GM19099 (cell line): ENCODE results near the gene EGFLAM.

Source experiments
- POLR2A ChIP-seq: IDR thresholded peaks from 3 replicates; pipeline ENCODE4 v1.6.1; 2011; ENCODE audit warnings: low read depth; ENCODE audit not compliant: insufficient read length; ENCODE audit errors: extremely low read depth

EGFLAM gene

DNA sequence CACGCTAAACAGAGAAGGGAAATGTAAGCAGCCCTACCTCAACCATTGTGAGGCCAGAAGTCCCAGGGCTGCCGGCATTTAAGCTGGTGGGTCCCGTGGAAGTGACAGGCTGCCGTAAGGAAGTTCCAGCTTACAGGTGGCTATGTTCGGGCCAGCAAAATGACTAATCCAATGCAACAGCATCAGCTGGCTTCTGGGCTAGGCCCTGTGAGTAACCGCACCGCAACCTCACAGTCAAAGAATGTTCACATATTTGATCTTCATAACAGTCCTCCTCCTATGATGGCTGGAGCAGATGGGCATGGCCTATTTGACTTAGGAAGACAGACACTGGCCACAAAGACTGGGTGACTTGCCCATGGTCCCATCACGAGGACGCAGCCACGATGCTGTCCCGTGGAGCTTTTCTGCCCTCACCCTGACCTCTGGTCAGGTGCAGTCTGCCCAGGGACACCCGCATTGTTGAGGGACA is 209.9 kb downstream of the EGFLAM start:
- TF ChIP-seq POLR2A = no peak

DNA sequence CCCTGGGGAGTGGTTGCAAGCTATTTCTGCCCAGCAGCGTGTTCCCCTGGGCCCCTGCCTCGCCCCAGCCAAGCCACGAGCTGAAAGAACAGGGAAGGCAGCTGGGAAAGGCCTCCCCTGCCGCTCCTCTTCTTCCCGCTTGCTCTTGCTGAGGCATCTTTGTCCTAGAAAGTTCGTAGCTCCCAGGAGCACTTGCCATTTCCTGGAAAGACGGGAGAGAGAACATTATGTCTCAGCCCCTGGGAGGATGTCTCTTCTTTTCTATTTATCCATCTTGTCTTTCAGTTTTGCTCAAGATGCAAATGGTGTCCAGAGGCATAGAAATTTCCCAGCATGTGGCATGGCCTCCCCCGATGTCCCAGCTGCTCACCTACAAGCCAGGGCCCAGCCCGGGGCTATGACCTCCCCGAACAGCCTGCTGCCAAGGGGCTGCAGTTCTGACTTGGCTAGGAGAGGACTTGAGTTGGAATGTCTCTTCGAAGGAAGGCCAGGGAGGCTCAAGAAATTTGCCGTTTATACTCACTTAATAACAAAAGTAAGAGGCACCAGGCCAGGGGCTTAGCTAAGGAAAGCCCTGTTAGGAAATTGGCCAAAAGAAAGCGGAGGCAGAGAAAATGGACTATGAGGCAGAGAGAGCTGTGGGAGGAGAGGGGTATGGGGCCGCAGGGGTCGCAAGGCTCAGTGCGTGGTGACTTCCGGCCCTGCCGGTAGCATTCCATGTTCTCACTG is 210.8 kb downstream of the EGFLAM start:
- no peak for TF ChIP-seq POLR2A

DNA sequence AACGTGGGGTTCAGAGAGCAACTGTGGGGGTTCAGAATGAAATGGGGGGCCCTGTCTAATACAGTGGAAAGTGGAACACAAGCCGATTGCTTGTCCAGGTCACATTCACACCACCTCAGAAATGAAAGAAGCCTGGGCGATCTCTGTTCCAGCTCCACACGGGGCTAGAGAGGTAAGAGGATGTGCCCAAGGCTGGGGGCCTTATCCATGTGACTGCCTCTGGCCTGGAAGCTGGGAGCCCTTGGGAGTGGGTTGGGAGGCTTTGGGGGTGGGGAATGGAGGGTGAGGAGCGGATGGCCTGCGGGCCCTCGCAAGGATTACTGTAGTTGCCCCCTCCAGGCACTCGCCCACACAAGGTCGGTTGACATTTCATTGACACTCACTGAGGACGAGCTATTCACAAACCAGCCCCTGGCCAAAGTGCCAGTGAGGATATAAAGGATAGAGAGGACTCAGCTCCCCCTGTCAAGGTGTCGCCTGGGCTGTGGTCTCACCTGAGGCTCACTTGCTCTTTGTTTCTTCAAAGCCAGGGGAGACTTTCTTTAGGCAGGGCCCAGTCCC is 211.4 kb downstream of the EGFLAM start:
- TF ChIP-seq POLR2A = no peak

DNA sequence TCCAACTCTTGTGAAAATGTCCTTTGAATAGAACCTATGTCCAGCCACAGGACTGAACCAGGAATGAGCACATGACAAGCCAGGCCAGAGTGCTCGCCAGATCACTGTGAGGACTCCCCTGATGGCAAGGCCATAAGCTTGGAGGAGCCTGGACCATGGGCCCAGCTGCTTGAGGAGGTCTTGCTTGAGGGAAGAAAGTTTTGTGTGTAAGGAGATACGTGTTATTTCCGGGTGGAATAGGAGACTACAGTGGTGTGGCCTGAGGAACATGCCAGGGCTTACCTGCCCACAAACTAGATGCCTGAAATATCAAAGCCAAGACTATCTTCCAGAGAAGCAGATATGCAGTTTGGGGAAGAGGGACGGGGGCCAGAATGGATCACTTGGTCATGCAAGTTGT is 213.3 kb downstream of the EGFLAM start:
- TF ChIP-seq POLR2A = no peak

DNA sequence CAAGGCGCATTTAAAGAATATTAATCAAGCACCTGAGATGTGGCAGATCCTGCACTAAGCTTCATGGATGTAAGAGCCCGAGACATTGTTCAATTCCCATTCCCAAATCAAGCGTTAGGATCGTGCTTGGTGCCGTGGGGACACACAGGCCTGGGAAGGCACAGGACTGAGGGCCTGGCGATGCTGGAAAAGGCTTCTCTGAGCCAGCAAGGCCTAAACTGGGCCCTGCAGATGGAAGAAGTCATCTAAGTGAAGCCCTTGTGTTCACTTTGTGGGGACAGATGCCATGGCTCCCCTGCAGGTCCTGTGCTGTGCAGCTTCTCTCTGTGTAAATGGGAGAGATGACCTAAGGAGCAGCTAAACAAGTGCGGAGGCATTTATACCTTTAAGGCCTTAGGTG is 214.2 kb downstream of the EGFLAM start:
- no peak for TF ChIP-seq POLR2A

DNA sequence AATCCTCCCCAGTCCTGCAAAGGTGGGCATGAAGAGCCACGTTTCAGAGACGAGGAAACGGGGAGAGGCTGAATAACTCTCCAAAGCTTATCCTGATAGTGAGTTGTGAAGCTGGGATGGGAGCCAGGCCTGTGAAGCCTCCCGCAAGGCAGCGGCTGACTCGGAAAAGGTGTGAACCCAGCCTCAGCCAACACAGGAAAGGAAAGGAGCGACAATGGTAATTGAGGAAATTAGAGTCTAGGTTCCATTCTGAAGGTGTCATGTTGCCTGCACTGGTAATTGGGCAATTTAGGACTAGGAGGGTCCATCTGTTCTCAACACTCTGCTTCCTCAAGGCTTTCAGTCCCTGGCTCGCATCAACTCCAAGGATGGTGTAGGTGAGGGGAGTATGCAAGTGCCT is 214.6 kb downstream of the EGFLAM start:
- TF ChIP-seq POLR2A = no peak

DNA sequence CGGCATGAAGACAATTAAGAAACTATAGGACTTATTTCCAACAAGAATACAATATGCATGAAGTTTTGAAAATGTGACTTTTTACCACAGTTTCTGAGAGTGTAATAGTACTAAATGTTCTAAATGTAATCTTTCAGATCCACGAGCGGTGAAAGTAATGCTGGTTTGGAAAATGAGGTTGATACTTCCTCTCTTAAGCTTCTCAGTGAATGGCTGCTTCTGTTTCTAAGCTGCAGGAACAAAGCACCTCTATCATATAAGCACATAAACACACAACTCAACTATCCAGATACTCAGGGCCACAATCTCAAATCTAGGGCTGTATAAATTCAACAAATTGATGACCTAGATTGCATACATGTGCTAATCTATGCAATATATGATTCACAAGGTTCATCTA is 219.8 kb downstream of the EGFLAM start:
- no peak for TF ChIP-seq POLR2A

DNA sequence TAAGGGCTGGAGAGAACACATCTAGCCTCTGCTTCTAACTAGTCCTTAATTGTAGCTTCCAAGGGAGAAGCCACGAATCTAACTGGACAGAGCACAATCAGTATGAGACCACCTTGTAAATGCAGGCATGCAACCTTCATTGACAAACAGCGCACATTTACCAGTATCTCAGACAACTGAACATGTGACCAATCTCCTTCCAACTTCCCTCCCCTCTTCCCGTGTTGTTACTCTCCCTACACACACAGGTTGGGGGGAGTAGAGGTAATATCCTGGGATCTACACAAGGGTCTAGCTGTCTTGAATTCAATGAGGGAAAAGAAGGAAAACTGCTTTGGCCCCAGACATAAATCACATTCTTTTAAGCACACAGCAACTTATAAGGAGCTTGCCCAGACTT is 220.5 kb downstream of the EGFLAM start:
- no peak for TF ChIP-seq POLR2A

DNA sequence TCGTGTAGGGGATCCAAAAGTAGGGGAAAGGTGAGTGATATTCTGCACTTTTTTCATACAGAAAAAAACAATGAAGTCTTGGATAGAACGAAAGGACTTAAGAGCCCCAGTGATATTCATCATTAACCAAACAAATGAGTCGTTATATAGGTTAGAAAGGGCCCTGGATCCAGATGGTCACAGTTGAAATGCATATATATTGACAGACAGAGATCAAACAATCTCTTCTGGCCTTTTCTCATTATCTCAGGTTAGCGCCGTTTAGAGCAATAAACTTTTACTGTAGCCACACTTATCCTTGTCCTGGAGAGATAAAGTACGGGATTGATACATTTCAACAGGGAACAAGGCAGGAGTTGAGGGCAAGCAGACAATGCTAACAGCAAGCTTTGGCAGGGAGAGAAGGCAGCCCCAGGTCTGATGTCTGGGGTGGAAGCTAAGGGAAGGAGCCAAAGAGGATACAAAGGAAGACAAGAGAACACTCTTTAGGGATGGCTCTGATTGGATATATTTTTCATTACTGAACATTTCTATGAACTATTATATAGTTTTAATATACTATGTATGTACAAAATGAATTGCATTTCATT is 221.1 kb downstream of the EGFLAM start:
- TF ChIP-seq POLR2A = no peak

DNA sequence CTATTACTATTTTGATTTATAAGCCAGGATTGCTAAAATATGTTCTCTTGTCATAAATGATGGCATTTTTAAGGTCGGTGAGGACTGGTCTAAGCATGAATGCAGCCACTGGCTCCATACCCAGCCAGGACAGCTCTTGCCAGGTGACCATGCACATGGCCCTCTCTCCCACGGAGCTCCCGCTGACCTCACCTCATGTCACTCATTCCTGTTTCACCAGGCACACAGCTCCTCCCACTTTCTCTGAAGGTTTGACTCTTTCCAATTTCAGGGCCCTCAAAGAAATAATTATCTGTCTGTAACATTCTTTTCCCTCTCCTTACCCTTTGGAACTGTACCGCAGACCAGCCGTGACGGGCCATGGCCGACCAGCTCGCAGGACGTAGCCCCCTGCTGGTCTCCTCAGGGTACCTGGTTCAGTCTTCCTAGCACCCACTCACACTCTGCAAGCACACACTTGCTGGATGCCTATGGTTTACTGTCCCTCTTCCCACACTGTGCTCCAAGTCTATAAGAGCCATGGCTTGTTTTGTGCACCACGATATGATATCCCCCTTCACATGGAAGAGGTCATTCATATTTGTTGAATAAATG is 225.5 kb downstream of the EGFLAM start:
- TF ChIP-seq POLR2A = no peak

DNA sequence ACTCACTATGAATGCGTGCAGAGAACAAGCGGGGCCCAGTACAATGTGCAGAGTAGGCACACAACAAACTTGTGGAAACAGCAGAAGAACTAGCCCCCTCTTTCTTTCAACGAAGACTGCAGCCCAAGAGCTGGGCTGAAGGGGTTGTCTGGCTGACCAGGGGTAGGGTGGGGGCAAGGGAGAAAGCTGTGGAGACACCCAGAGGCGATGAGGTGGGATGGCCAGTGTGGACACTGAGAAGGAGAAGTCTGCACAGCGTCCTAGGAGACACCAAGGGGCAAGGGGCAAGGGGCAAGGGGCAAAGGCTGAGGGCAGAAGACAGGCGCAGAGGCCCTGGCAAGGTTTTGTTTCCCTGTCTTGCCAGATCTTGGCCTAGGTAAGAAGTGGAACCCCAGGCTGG is 235.8 kb downstream of the EGFLAM start:
- no peak for TF ChIP-seq POLR2A

DNA sequence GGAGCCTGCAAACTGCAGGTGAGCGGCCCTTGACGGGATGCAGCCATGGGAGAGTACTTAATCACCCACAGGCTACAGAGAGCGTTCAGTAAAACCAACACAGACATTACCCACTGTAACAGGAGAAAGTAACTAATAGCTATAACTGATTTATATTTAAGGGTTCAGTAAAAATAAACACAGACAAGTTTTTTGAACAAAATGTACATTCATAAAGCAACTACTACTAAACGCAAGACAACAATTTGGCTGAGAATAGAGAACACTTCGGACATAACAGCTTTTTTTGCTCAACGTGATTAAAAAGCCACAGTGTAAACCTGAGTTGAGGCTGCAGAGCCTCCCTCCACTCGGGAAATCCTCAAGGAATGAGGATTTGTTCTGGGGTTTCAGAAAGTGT is 236.4 kb downstream of the EGFLAM start:
- no peak for TF ChIP-seq POLR2A

DNA sequence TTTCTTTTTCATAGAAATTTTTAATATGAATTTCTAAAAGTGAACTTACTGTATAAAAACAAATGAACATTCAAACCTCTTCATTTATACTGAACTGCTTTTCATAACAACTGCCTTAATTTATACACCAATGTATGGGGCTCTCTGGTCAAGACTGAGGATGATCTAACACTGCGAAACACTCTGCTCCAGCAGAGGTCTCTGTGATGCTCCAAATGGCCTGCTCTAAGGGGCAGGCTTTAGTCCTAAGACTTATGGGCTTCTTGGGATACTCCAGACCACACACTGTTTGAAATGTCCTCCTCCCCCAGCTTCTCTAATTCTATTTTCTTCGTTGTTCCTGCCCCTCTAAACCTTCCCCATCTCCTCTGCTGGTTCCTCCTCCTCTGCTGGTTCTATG is 239.6 kb downstream of the EGFLAM start:
- TF ChIP-seq POLR2A = no peak

DNA sequence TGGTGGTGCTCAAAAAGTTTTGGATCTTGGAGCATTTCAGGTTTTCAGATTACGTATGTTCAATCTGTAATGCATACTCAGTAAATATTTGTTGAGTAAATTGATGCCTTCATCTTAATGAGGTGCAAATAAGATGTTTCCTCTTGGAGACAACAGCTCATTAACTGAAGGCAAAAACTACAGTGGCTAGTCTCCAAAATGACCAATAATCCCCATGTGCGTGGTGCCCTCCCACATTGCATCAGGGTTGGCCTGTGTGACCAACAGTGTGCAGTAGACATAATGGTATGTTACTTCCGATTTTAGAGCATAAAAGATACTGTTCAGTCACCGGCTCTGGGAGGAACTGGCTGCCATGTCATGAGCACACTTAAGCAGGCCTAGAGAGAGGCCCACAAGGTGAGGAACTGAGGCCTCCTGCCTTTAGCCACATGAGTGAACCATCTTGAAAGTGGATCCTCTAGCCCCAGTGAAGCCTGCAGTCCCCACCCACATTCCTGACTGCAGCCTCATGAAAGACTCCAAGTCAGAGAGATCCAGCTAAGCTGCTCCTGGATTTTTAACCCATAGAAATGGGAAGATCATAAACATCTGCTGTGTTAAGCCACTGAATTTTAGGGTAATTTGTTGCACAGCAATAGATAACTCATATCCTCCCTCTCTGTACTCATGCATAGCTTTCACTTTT is 242.4 kb downstream of the EGFLAM start:
- no peak for TF ChIP-seq POLR2A

DNA sequence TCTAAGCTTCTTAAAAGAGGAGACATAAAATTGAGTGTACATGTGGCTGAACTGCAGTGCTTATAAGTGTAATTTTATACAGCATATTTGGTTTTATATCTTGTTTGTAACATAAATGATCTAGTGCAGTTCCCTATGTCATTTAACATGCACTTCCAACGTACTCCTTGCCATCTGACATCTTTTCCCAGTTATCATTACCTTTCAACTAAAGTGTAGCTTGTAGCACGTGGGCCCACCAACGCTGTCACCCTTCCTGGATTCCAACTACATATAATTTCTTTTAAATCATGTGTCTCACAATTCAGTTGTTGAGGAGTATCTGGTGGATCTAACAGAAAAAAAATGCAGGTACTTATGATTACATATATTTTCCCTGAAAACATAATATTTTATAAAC is 247.9 kb downstream of the EGFLAM start:
- TF ChIP-seq POLR2A = no peak

DNA sequence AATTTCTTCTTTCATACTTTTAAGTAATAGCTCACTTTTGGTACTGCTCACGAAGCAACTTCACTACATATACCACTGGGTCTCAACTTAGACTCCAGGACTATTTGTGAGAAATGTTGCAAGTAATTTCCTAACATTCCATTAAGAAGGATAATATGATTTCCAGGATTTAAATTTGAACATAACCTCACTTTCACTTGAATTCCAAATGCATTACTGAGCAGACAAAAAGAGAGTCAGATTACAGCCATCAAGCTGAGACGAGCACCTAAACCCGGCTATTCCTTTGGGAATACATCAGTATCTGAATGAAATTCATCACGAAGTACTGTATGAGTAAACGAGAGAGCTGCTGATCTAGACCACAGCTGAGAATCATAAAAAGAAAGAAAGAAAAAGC is 250.8 kb downstream of the EGFLAM start:
- no peak for TF ChIP-seq POLR2A
